Measurements from ENCODE around the gene PTK7. TPM values are rescaled to one million over a fixed set of nuclear protein-coding genes. Genes with fewer than 3 reads are reported as not detected.

PTK7 gene
- total and polyA plus RNA-seq, 4 experiments from 2014 or later = 0.08 to 0.42 (median 0.26) TPM; not detected in 1

- peak overlapping the region in 1 of 7 donors; percentile 5 for H3K27ac Mint-ChIP-seq
- no peaks in the 10 kb centered on the region for H3K27me3 Mint-ChIP-seq
- H3K4me3 Mint-ChIP-seq = no peak overlapping the region
- H3K36me3 Mint-ChIP-seq = peaks cover 34 to 50% of the 10 kb centered on the region in 2 donors
- DNase-seq = no peak
- H3K4me1 Mint-ChIP-seq = peaks cover 0 to 1% (median 0%) of the 10 kb centered on the region in 4 donors
- no peak overlapping the region for H3K4me3 ChIP-seq (ENCODE audit: low read length in 2 of 2)
- no peaks in the 10 kb centered on the region for H3K4me1 ChIP-seq (ENCODE audit: insufficient read depth, low read length)
- H3K9me3 ChIP-seq (ENCODE audit: control insufficient read depth in 1 of 2, low read length in 2 of 2) = no peaks in the 10 kb centered on the region
- POLR2A ChIA-PET (ENCODE audit: partially characterized antibody) = interaction anchor here (0.5 to 1.4 kb wide), 2 partner anchors 9 to 24 kb away, joined by 3 read pairs; no protein-coding TSS in a partner anchor
- no peaks in the 10 kb centered on the region for H3K9me3 Mint-ChIP-seq
- H3K36me3 ChIP-seq (ENCODE audit: insufficient read depth, low read length) = peaks cover 16% of the 10 kb centered on the region
- no peaks in the 10 kb centered on the region for H3K27me3 ChIP-seq (ENCODE audit: insufficient read depth, low read length)
- intact Hi-C loops (cut with micrococcal nuclease) = no loop called here
- no peak overlapping the region for H3K27ac ChIP-seq (ENCODE audit: low read depth, low read length)
- CTCF ChIA-PET (ENCODE audit: partially characterized antibody) = no interaction called here
These were observed 127.6 kb downstream of the PTK7 start for GRCh38 chr6:43203718-43204095.

- H3K4me1 Mint-ChIP-seq = peaks cover 0 to 1% (median 0%) of the 10 kb centered on the region in 4 donors
- H3K27me3 ChIP-seq (ENCODE audit: insufficient read depth, low read length) = no peaks in the 10 kb centered on the region
- POLR2A ChIA-PET (ENCODE audit: partially characterized antibody) = interaction anchor here (0.5 to 1.4 kb wide), 2 partner anchors 9 to 23 kb away, joined by 3 read pairs; no protein-coding TSS in a partner anchor
- peaks cover 34 to 47% of the 10 kb centered on the region in 2 donors for H3K36me3 Mint-ChIP-seq
- no peak overlapping the region for H3K4me3 ChIP-seq (ENCODE audit: low read length in 2 of 2)
- no peak for DNase-seq
- no peaks in the 10 kb centered on the region for H3K9me3 ChIP-seq (ENCODE audit: control insufficient read depth in 1 of 2, low read length in 2 of 2)
- no peaks in the 10 kb centered on the region for H3K27me3 Mint-ChIP-seq
- no peaks in the 10 kb centered on the region for H3K9me3 Mint-ChIP-seq
- no peak overlapping the region for H3K27ac ChIP-seq (ENCODE audit: low read depth, low read length)
- no peak overlapping the region for H3K4me3 Mint-ChIP-seq
- intact Hi-C loops (cut with micrococcal nuclease) = no loop called here
- no peaks in the 10 kb centered on the region for H3K4me1 ChIP-seq (ENCODE audit: insufficient read depth, low read length)
- H3K36me3 ChIP-seq (ENCODE audit: insufficient read depth, low read length) = peaks cover 13% of the 10 kb centered on the region
- H3K27ac Mint-ChIP-seq = peak overlapping the region in 1 of 7 donors; percentile 5
- CTCF ChIA-PET (ENCODE audit: partially characterized antibody) = no interaction called here
These were observed 128.4 kb downstream of the PTK7 start for GRCh38 chr6:43204271-43205105.

GRCh38 chr6:43205849-43206248 is 129.7 kb downstream of the PTK7 start:
- no peaks in the 10 kb centered on the region for H3K4me1 ChIP-seq (ENCODE audit: insufficient read depth, low read length)
- no peak overlapping the region for H3K27ac ChIP-seq (ENCODE audit: low read depth, low read length)
- H3K4me3 Mint-ChIP-seq = no peak overlapping the region
- no peaks in the 10 kb centered on the region for H3K27me3 Mint-ChIP-seq
- H3K4me1 Mint-ChIP-seq = peaks cover 0 to 1% (median 0%) of the 10 kb centered on the region in 4 donors
- no peak overlapping the region for H3K27ac Mint-ChIP-seq
- H3K36me3 ChIP-seq (ENCODE audit: insufficient read depth, low read length) = peaks cover 7% of the 10 kb centered on the region
- no peak overlapping the region for H3K4me3 ChIP-seq (ENCODE audit: low read length in 2 of 2)
- no peaks in the 10 kb centered on the region for H3K9me3 Mint-ChIP-seq
- H3K36me3 Mint-ChIP-seq = peaks cover 26 to 35% of the 10 kb centered on the region in 2 donors
- no peaks in the 10 kb centered on the region for H3K9me3 ChIP-seq (ENCODE audit: control insufficient read depth in 1 of 2, low read length in 2 of 2)
- ChIA-PET CTCF (ENCODE audit: partially characterized antibody) (interaction anchor here (1.1 kb wide), 1 partner anchor 24 kb away, joined by 3 read pairs; the partner anchor contains the start of gene DNPH1), POLR2A (ENCODE audit: partially characterized antibody) (no interaction called here)
- intact Hi-C loops (cut with micrococcal nuclease) = no loop called here
- H3K27me3 ChIP-seq (ENCODE audit: insufficient read depth, low read length) = no peaks in the 10 kb centered on the region
- DNase-seq = no peak

- Histone ChIP-seq H3K9me3 (ENCODE audit: control insufficient read depth in 1 of 2, low read length in 2 of 2) (no peaks in the 10 kb centered on the region), H3K27ac (ENCODE audit: low read depth, low read length) (no peak overlapping the region), H3K4me3 (ENCODE audit: low read length in 2 of 2) (no peak overlapping the region), H3K36me3 (ENCODE audit: insufficient read depth, low read length) (peaks cover 7% of the 10 kb centered on the region), H3K27me3 (ENCODE audit: insufficient read depth, low read length) (no peaks in the 10 kb centered on the region), H3K4me1 (ENCODE audit: insufficient read depth, low read length) (no peaks in the 10 kb centered on the region)
- Mint-ChIP-seq H3K27ac (no peak overlapping the region), H3K36me3 (peaks cover 20 to 33% of the 10 kb centered on the region in 2 donors), H3K4me3 (no peak overlapping the region), H3K27me3 (no peaks in the 10 kb centered on the region), H3K4me1 (no peaks in the 10 kb centered on the region), H3K9me3 (no peaks in the 10 kb centered on the region)
- ChIA-PET POLR2A (ENCODE audit: partially characterized antibody) (no interaction called here), CTCF (ENCODE audit: partially characterized antibody) (no interaction called here)
- no peak for DNase-seq
- intact Hi-C loops (cut with micrococcal nuclease) = no loop called here
These were observed 131.2 kb downstream of the PTK7 start for GRCh38 chr6:43207286-43207685.

Other genes starting within 250 kb of the PTK7 start
- 10 to 100 TPM; 89.2 to 89.8 TPM for gene RPL7L1, start 196.7 kb upstream of the PTK7 start, total RNA-seq
- 10 to 100 TPM; 39.6 to 82.2 TPM for gene RPL7L1, start 196.7 kb upstream of the PTK7 start, polyA plus RNA-seq
- gene PTCRA, start 160.3 kb upstream of the PTK7 start, total RNA-seq = not detected
- gene PTCRA, start 160.3 kb upstream of the PTK7 start, polyA plus RNA-seq = not detected
- 10 to 100 TPM; 83.4 to 86.7 TPM for gene CNPY3, start 146.8 kb upstream of the PTK7 start, total RNA-seq
- 10 to 100 TPM; 92.7 to 95.8 TPM for gene CNPY3, start 146.8 kb upstream of the PTK7 start, polyA plus RNA-seq
- gene GNMT, start 115.6 kb upstream of the PTK7 start, total RNA-seq = 1 to 10 TPM; 1.1 to 1.2 TPM
- under 1 TPM in 1 of 2 donors, not detected in 1; 0.36 TPM for gene GNMT, start 115.6 kb upstream of the PTK7 start, polyA plus RNA-seq
- 10 to 100 TPM; 38.9 to 40.5 TPM for gene PEX6, start 97.1 kb upstream of the PTK7 start, total RNA-seq
- gene PEX6, start 97.1 kb upstream of the PTK7 start, polyA plus RNA-seq = 10 to 100 TPM; 14.5 TPM
- 10 to 100 TPM; 36.6 to 38.0 TPM for gene PPP2R5D, start 91.7 kb upstream of the PTK7 start, total RNA-seq
- 10 to 100 TPM; 22.3 to 30.8 TPM for gene PPP2R5D, start 91.7 kb upstream of the PTK7 start, polyA plus RNA-seq
- gene MEA1, start 62.4 kb upstream of the PTK7 start, total RNA-seq = 10 to 100 TPM; 36.2 to 36.3 TPM
- 100 to 1,000 TPM in 1 of 2 donors, 10 to 100 TPM in 1; 84.7 to 110 TPM for gene MEA1, start 62.4 kb upstream of the PTK7 start, polyA plus RNA-seq
- gene KLHDC3, start 62.1 kb upstream of the PTK7 start, total RNA-seq = 10 to 100 TPM; 66.6 to 67.9 TPM
- gene KLHDC3, start 62.1 kb upstream of the PTK7 start, polyA plus RNA-seq = 100 to 1,000 TPM in 1 of 2 donors, 10 to 100 TPM in 1; 78.3 to 131 TPM
- gene RRP36, start 54.7 kb upstream of the PTK7 start, total RNA-seq = 10 to 100 TPM; 56.5 to 58.7 TPM
- gene RRP36, start 54.7 kb upstream of the PTK7 start, polyA plus RNA-seq = 10 to 100 TPM; 65.5 to 77.0 TPM
- gene CUL7, start 22.5 kb upstream of the PTK7 start, total RNA-seq = 10 to 100 TPM; 13.7 to 13.9 TPM
- gene CUL7, start 22.5 kb upstream of the PTK7 start, polyA plus RNA-seq = 1 to 10 TPM; 2.1 to 3.8 TPM
- 10 to 100 TPM; 55.3 to 56.5 TPM for gene MRPL2, start 16.9 kb upstream of the PTK7 start, total RNA-seq
- gene MRPL2, start 16.9 kb upstream of the PTK7 start, polyA plus RNA-seq = 10 to 100 TPM; 37.9 to 51.6 TPM
- gene KLC4, start 16.7 kb upstream of the PTK7 start, total RNA-seq = 10 to 100 TPM; 51.6 to 57.0 TPM
- 10 to 100 TPM in 1 of 2 donors, 1 to 10 TPM in 1; 9.7 to 11.5 TPM for gene KLC4, start 16.7 kb upstream of the PTK7 start, polyA plus RNA-seq
- 10 to 100 TPM; 23.7 to 25.0 TPM for gene SRF, start 95.0 kb downstream of the PTK7 start, total RNA-seq
- 1 to 10 TPM; 2.3 to 7.5 TPM for gene SRF, start 95.0 kb downstream of the PTK7 start, polyA plus RNA-seq
- gene CUL9, start 105.9 kb downstream of the PTK7 start, total RNA-seq = 10 to 100 TPM; 93.8 to 95.2 TPM
- gene CUL9, start 105.9 kb downstream of the PTK7 start, polyA plus RNA-seq = 10 to 100 TPM in 1 of 2 donors, 1 to 10 TPM in 1; 8.3 to 16.0 TPM
- 10 to 100 TPM; 32.8 to 34.8 TPM for gene DNPH1, start 153.2 kb downstream of the PTK7 start, total RNA-seq
- 100 to 1,000 TPM in 1 of 2 donors, 10 to 100 TPM in 1; 93.5 to 159 TPM for gene DNPH1, start 153.2 kb downstream of the PTK7 start, polyA plus RNA-seq
- under 1 TPM in 1 of 2 experiments, not detected in 1; 0.06 TPM for gene TTBK1, start 167.2 kb downstream of the PTK7 start, total RNA-seq
- gene TTBK1, start 167.2 kb downstream of the PTK7 start, polyA plus RNA-seq = not detected
- not detected for gene SLC22A7, start 221.9 kb downstream of the PTK7 start, total RNA-seq
- not detected for gene SLC22A7, start 221.9 kb downstream of the PTK7 start, polyA plus RNA-seq
- gene CRIP3, start 232.5 kb downstream of the PTK7 start, total RNA-seq = 1 to 10 TPM; 1.9 to 3.0 TPM
- not detected for gene CRIP3, start 232.5 kb downstream of the PTK7 start, polyA plus RNA-seq